T-helper 9 cell (primary cell): ENCODE results near the gene CNPY2.
"Not testable (repeated sequence)": the region's sequence is repeated elsewhere in the genome, so short reads cannot be mapped to it uniquely, and the experiment has no call there.

Experiments
- DNase-seq: peaks from one replicate; pipeline ENCODE4 v3.0.0-alpha.2; 2020

The CNPY2 gene

DNA sequence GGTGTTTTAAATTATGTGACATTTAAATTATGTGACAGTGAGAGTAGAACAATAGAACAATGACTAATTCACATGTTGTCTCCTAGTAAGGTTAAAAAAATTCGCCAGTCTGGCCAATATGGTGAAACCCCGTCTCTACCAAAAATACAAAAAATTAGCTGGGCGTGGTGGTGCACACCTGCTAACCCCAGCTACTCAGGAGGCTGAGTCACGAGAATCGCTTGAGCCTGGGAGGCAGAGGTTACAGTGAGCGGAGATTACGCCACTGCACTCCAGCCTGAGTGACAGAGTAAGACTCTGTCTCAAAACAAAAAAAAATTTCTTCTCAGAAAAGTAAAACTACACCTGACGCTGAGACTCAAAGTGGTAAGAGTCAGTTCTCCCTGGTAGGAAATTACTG is 18.4 kb downstream of the CNPY2 start:
- no peak for DNase-seq

DNA sequence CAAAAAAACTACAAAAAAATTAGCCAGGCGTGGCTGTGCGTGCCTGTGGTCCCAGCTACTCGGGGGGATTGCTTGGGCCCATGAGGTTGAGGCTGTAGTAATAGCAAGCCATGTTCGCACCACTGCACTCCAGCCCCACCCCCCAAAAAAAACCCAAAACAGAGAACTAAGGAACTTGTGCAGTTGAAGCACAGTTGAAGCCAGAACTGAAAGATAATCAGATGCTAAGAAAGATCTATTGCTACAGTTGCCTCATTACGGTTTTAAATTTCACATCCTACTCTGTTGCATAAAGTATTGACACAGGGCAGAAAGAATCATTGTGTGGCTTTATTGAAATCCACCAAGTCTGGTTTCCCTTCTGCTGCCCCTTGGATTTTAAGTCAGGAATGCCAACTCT is 19.5 kb downstream of the CNPY2 start:
- DNase-seq = no peak

DNA sequence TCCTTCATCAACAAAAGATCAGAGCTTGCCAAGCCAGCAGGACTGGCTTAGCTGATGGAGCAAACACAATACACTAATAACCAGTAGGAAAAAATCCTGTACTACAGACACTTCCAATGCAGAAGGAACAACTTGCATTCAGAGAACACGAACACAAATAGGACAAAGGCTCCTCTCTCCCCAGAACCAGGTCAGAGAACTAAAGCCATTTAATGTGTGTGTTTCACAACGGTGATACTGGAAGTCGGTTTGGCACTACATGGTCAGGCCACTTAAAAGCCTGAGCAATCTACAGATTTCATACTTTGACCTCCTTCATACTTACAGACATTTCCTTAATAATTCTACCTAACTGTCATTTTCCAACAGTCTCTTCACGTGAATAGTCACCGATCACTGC is 22.0 kb downstream of the CNPY2 start:
- DNase-seq = no peak

DNA sequence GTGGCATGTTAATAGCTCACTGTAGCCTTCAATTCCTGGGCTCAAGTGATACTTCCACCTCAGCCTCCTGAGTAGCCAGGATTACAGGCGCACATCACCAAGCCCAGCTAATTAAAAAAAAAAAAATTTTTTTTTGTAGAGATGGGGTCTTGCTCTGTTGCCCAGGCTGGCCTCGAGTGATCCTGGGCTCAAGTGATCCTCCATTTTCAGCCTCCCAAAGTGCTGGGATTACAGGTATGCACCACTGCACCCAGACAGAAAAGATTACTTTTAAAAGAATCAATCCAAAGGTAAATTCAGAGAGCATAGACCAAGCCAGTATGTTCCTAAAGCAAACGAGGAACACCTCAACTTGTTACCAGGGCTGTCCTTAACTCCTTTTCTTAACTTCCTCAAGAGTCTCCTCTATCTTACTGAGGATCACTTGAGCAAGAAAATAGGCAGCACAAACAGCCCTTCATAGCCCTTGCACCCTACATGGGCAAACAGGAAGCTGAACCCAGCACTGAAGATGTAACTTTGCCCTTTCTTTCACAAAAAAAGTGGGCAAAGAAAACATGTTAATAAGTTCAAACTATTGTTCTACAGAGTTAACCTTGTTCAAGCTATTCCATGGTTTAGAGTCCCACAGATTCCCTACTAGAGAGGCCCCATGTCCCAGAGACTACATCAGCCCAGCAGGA is 26.9 kb downstream of the CNPY2 start:
- no peak for DNase-seq

DNA sequence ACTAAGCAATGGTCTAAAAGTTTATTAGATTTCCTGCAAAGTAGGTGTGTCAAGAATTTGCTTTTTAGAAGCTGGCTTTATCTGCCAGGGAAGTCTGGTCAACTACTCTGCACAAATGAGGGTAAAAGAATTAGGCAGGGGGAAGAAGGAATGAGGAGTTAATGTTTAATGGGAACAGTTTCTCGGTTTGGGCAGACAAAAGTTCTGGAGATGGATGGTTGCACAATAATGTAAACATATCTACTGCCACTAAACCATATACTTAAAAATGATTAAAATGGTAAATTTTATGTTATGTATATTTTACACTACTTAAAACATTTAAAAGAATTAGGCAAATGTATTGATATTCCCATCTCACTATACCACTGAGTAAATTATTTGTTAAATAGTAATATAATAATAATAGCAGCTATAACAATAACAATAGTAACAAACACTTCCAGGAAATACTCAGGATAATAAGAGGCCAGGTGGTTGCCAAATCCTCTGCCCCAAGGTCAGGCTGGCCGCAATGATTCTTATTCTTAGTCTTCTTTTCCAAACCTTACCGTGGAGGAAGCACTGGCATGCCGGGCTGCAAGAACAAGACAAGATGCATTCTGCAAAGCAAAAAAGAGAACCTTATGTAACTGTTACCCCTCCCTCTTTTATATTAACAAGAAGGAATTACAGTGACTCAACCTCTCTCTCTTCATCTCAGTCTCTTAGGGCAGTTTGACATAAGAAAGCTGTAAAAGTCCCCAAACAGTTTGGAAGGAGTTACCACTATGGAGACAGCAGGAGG is 29.6 kb downstream of the CNPY2 start:
- DNase-seq = no peak

DNA sequence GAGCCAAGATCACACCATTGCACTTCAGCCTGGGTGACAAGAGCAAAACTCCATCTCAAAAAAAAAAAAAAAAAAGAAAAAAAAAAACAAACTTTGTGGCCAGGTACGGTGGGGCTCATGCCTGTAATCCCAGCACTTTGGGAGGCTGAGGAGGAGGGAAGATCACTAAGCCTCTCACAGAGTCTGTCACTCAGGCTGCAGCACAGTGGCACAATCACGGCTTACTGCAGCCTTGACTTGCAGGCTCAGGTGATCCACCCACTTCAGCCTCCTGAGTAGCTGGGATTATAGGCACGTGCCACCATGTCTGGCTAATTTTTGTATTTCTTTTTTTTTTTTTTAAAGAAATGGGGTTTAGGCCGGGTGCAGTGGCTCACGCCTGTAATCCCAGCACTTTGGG is 31.5 kb downstream of the CNPY2 start:
- DNase-seq = not testable (repeated sequence)

DNA sequence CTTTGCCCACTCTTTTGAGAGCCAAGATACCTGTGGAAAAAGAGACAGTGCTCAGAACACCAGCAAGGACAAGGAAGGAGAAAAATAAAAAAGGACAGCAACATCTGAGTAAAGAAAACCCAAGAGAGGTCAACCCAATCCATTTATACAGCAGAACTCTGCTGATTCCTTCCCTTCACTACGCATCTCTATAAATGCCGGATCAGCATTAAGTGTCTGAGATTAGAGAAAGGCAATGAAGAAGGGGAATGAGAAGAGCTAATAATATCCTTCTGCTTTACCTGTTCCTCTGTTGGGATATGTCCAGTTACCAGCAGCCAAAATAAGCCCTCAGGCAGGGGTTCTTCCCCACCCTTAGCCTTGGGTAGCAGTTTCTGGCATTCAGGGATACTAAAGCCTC is 33.2 kb downstream of the CNPY2 start:
- DNase-seq = no peak

DNA sequence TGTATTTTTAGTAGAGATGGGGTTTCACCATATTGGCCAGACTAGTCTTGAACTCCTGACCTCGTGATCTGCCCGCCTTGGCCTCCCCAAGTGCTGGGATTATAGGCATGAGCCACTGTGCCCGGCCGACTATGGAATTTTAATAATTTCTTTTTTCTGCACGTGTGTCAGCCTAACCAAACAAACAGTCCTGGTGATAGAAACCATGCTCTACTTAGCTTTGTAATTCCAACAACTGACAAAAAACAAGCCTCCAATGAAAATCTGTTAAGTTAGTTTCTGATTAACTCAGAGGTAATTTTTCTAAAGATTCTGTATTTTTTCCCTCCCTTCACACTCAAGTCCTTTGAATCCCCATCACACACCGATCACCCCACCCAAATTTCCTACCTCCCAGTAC is 33.8 kb downstream of the CNPY2 start:
- no peak for DNase-seq

DNA sequence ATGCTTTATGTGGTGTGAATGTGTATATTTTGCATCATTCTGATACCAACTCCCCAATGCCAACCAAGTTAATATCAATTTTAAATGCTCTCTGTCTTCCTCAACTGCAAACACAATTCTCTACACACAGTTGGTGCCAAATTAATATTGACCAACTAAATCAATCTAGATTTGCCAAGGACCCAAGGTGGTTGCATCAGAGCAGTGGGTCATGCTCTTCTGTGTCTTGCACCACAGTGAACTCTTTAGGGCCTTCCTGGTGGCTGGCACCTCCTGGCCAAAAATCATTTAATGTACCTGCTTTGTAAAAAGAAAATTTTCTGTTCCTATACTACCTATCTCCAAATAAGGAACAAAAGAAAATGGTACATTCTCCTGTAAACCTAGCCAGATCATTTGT is 34.9 kb downstream of the CNPY2 start:
- DNase-seq = no peak

DNA sequence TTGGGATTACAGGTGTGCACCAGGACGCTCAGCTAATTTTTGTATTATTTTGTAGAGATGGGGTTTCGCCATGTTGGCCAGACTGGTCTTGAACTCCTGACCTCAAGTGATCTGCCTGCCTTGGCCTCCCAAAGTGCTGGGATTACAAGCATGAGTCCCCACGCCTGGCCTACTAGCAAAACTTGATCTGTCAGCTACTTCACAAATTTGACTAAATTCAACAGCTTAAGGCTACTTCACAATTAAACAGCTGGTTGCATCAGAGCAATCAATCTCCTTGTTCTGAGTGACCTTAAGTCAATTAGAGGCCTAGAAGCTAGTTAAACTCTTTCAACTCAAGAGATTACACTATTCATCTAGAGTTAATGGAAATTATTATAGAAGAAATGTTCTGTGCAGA is 36.9 kb downstream of the CNPY2 start:
- DNase-seq = no peak

DNA sequence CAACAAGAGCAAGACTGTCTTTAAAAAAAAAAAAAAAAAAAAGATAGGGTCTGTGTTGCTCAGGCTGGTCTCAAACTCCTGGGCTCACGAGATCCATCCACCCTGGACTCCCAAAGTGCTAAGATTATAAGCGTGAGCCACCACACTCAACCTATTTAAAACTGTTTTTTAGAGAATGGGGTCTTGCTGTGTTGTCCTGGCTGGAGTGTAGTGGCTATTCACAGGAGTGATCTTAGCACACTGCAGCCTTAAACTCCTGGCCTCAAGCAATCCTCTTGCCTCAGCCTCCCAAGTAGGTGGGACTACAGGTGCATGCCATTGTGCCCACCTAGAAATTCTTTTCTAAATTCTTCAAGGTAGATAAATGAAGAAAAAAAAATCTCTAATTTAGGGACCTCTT is 41.5 kb downstream of the CNPY2 start:
- DNase-seq = no peak

DNA sequence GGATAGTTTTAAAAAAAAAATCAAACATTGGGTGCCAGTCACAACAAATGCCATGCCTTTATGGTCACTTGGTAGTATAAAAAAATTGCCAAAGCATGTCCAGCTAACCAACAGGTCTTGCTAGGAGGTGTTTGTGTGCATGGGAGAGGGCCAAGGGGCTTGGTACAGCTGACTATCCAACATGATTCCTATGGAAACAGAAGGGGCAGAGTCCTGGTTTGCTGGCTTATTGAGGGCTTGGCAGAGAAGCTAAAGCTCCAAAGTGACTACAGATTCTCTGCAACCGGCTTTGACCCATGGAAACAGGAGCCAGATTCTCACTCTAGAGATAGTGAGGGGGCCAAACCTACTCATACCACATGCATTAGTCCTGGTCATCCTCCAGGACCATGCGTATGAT is 43.3 kb downstream of the CNPY2 start:
- not testable (repeated sequence) for DNase-seq

DNA sequence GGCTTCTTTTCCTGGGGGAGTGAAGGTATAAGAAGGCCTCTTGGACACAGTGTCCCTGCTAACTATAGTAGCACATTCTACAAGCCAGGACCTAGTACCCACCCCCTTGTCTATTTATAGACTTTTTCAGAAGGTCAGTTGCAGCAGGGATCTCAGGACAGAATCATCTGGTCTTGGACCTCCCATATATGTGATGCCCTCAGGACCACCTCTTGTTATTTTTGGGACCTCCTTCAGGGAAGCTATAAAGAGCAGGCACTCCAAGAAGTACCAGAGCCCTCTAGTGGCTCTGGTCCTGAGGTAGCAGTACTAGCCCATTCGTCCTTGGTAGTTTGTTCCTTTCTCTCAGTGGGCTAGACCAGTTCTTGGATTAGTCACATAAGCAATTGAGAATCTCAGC is 44.8 kb downstream of the CNPY2 start:
- no peak for DNase-seq

DNA sequence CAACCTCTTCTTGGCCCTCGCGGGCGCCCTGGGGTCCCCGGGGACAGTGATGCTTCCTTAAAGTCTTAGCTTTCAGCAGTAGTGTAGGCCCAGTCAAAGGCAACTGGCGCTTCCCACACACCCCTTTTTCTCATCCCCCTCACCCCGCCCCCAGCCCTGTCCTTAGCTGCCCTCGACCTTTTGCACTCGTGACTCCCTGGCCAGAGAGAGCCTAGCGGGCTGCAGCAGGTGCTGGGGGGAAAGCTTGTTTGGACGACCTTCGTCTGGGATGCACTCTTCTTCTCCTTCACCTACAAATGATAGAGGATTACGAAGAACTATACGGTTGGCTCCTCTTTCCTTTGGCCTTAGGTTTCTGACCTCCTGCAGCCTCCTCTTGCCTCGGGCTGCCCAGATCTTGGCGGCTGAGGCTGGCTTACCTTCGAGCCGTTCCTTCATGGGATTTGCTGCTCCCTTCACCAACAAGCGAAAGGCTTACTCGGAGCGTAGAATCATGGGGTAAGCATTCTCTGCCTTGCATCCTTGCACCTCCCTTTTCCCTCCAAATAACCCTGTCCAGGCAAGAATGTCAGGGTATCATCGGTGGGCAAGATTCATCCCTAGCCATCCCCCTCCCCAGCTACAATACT is 48.2 kb downstream of the CNPY2 start:
- DNase-seq = no peak

DNA sequence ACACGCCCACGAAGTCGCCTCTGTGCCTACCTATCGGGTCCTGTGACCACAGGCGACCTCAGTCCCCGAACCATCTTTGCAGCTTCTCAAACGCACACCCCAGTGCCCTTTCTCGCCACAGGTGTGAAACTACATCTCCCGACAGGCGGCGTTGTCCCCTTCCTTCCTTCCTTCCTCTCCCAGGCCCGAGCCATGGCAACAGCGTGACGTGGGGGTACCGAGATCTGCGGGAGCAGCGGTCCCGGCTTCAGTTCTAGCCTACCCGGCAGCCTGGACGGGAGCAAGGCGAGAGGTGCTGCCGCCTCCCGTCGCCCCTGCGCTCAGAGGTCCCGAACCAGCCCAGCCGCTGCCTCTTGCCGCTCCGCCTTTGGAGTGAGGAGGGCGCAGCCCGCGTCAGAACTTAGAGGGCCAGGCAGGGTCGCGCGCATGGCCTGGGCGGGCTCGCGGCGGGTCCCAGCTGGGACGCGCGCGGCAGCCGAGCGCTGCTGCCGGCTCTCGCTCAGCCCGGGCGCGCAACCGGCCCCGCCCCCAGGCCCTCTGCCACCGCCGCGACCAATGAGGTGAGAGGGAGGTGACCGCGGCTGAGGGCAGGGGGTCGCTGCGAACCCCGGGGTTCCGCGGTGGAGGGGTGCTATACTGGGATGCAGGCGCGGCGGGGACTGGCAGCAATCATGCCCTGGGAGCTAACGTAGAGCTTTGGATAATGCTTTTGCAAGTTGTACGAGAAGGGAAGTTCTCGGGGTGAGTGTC is 48.9 kb downstream of the CNPY2 start, which contains the start of gene COQ10A:
TSS of gene COQ10A (plus strand) at position 250 of the 750 bp plus-strand sequence. CDS start at position 427, 177 bp downstream.
- DNase-seq = peak; percentile 88

DNA sequence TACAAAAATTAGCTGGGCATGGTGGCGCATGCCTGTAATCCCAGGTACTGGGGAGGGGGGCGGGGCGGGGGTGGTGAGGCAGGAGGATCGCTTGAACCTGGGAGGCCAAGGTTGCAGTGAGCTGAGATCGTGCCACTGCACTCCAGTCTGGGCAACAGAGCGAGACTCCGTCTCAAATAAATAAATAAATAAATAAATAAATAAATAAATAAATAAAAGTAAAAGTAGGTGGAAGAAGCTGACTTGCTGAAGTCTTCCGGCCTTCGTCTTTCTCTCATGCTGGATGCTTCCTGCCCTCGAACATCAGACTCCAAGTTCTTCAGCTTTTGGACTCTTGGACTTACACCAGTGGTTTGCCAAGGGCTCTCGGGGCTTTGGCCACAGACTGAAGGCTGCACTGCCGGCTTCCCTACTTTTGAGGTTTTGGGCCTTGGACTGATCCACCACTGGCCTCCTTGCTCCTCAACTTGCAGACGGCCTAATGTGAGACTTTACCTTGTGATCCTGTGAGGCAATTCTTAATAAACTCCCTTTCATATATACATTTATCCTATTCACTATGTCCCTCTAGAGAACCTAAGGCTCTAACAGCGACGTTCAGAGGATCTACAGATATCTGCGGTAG is 49.6 kb downstream of the CNPY2 start:
- DNase-seq = not testable (repeated sequence)

DNA sequence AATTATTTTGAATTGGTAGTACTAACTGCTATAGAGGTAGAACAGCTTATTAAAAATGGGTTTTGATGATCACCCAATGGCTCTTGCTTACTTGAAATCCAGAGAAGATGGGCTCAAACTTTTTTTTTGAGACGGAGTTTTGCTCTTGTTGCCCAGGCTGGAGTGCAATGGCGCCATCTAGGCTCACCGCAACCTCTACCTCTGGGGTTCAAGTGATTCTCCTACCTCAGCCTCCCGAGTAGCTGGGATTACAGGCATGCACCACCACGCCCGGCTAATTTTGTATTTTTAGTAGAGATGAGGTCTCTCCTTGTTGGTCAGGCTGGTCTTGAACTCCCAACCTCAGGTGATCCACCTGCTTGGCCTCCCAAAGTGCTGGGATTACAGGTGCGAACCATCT is 52.8 kb downstream of the CNPY2 start:
- not testable (repeated sequence) for DNase-seq

DNA sequence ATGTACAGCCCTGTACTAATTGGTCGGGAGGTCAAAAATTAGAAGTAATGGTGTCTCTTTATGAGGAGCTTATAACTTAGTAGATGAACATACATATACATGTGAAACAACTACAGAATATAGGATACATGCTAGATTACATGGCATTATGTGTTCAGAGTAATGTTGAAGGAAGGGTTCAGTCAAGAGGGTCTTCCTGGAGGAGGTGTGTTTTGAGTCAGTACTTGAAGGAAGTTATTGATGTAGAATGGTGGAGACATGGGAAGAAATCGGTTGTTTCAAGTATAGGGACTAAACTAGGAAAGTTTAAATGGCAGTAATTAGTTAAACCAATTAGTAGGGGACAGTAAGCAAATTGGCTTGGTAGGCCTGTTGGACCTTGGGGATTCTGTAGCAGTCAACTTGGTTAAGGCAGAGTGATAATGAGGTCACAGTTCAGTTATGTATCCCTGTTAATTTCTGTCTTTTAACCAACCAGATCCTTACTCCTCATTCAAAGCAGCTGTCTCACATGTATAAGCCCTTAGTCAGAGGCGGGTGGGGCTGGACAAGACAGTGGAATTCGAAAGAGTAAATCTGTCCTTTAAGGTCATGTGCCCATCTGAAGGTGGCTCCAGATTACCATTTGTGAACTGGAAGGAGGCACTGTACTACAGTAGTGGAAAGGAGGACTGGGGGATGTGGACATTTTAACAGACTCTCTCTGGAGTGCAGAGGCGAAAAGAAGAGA is 54.1 kb downstream of the CNPY2 start:
- DNase-seq = no peak

DNA sequence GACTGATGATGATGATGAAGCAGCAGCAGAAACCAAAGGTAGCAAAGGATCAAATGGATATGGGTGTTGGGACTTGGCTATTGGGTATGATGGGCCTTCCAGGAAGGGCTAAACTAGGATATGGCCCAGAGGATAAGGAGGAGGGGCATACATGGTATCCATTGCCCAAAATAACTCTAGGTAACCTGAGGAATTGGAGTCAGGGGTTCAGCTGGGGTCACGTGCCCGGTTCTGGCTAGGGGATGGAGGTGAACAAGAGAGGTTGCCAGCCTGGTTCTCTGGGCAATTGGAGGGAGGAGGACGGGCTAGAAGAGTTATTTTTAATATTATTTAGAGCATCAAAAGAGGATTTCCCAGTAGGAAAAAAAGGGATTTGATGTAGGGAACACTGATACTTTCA is 54.9 kb downstream of the CNPY2 start:
- DNase-seq = no peak

DNA sequence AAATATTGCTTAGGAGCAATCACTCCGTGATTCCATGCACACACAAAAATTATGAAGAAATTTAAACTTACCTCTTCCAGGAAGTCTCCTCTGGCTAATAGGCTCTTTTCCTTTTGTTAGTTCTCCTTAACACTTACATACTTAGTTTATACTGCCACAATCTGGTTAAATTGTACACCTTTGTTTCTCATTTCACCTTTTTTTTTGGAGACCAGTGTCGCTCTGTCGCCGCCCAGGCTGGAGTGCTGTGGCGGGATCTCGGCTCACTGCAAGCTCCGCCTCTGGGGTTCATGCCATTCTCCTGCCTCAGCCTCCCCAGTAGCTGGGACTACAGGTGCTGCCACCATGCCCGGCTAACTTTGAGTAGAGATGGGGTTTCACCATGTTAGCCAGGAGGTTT is 55.4 kb downstream of the CNPY2 start:
- no peak for DNase-seq
